ENCODE data around the gene AGTR1.

DNA sequence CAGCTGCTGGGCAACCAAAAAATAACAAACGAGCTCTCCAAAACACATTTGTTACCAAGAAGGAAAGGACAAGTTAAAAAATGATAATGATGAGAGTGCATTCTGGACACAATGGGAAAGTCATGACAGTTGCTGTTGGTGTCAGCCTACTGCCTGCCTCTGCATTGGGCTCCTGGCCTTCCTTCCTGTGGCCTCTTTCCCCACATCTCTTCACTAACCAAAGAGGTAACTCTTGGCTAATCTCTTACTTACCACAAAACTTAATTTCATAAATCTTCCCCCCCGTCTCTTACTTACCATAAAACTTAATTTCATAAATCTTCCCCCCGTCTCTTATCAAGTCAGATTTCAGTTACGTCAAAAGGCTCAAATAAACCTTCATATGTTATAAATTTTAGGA, 58.6 kb downstream of the AGTR1 start:
- no peak for TF ChIP-seq POLR2A (IDR thresholded peaks at IDR 0.05; ENCODE audit: low read depth, low read length)
- no peak for TF ChIP-seq PAX5 (IDR thresholded peaks at IDR 0.05; ENCODE audit: insufficient read depth, low read length, severe bottlenecking)

Measured in GM12891 (cell line).